Spleen (tissue), 11 donors: ENCODE data around the gene MAFF. TPM values are rescaled to one million over a fixed set of nuclear protein-coding genes. Genes with fewer than 3 reads are reported as not detected.

Source experiments
- DNase-seq: peaks from one replicate; pipeline ENCODE4 v3.0.0-alpha.2; 2020
- H3K27ac ChIP-seq, 8 donors: fragments of 200-600 bp; sonication (generic) in 7 of 8; 1 replicate in 4 of 8; 2 replicates in 4 of 8; pipeline versions ENCODE4 v1.5.0 to v1.8.0; 2016 to 2021; ENCODE audit warnings: inconsistent platforms in 4 of 8, mild to moderate bottlenecking in 4 of 8, moderate library complexity in 1 of 8
- H3K27me3 ChIP-seq, 7 donors: fragments of 200-600 bp; sonication (generic) in 6 of 7; replicated peaks in 1 of 7; 1 replicate in 4 of 7; 2 replicates in 3 of 7; pipeline versions ENCODE4 v1.5.0 to v1.8.0; 2016 to 2021; ENCODE audit warnings: inconsistent platforms in 3 of 7, mild to moderate bottlenecking in 1 of 7
- H3K36me3 ChIP-seq, 6 donors: fragments of 200-600 bp; sonication (generic) in 5 of 6; 1 replicate in 4 of 6; 2 replicates in 2 of 6; pipeline versions ENCODE4 v1.5.0 to v1.8.0; 2016 to 2021; ENCODE audit warnings: inconsistent platforms in 2 of 6
- H3K4me1 ChIP-seq, 6 donors: fragments of 200-600 bp; sonication (generic) in 5 of 6; 1 replicate in 3 of 6; 2 replicates in 3 of 6; pipeline versions ENCODE4 v1.5.0 to v1.8.0; 2016 to 2021; ENCODE audit warnings: inconsistent platforms in 3 of 6
- H3K4me3 ChIP-seq, 8 donors: fragments of 200-600 bp; sonication (generic) in 7 of 8; 1 replicate in 4 of 8; 2 replicates in 4 of 8; pipeline versions ENCODE4 v1.5.0 to v1.8.0; 2016 to 2021; ENCODE audit warnings: inconsistent platforms in 4 of 8, mild to moderate bottlenecking in 4 of 8, moderate library complexity in 2 of 8
- H3K9me3 ChIP-seq, 8 donors: fragments of 200-600 bp; sonication (generic) in 7 of 8; 1 replicate in 4 of 8; 2 replicates in 4 of 8; pipeline versions ENCODE4 v1.5.0 to v1.8.0; 2016 to 2021; ENCODE audit warnings: inconsistent platforms in 4 of 8
- POLR2A ChIP-seq, 3 donors: fragments of 450-650 bp; IDR thresholded peaks; one replicate each; pipeline ENCODE4 v1.5.1; 2017; ENCODE audit warnings: antibody characterized with exemption in 3 of 3, mild to moderate bottlenecking in 1 of 3
- POLR2AphosphoS5 ChIP-seq, 3 donors: sonication (generic); formaldehyde crosslinking; IDR thresholded peaks; one replicate each; pipeline ENCODE4 v1.5.1; 2017; ENCODE audit warnings: antibody characterized with exemption in 3 of 3
- WGBS, 5 donors: extraction: QIAGEN DNeasy Blood & Tissue Kit in 3 of 5; methylation state at CpG; one replicate each; pipeline versions ENCODE4 v1.1.5 to v1.1.7; 2013 to 2018; 5-methylcytosine and 5-hydroxymethylcytosine counted together
- intact Hi-C: fragments of 100-400 bp; cut with DNase I; formaldehyde crosslinking; loops from one replicate; pipeline ENCODE4 v1.15.0; 2023; ENCODE audit warnings: low total_unique reads
- polyA plus RNA-seq, 3 donors: library from polyadenylated mRNA; stranded (reverse); fragments of 200-250 nt; gene quantifications; one replicate each; pipeline ENCODE4 v1.2.1, GENCODE V29; 2013
- total RNA-seq, 7 donors: library from RNA; depleted of rRNA in 3 of 7; stranded (reverse); fragments of >200 nt in 3 of 7; fragmentation: NEBNext Ultra II Directional in 4 of 7; extraction: Animal tissue kit (Norgen Biotek cat#: 25700) in 4 of 7; gene quantifications; one replicate each; pipeline versions ENCODE4 v1.1.0 to v1.2.1, GENCODE V29; 2016 to 2021
- TF ChIP-seq, protein P1 (sequence below), 11 experiments: fragments of 200-600 bp in 7 of 11; fragments of 450-650 bp in 4 of 11; sonication (generic) in 4 of 11; IDR thresholded peaks in 8 of 11; conservative IDR thresholded peaks in 3 of 11; 1 replicate in 7 of 11; 2 replicates in 4 of 11; pipeline versions ENCODE4 v1.4.0 to v1.8.0; 2016 to 2021; ENCODE audit warnings: antibody characterized with exemption in 11 of 11, inconsistent platforms in 4 of 11, mild to moderate bottlenecking in 1 of 11
- donor health status: healthy with polysubstance abuse.
- donor health status: DM: no; HTN: no; CAD: no; lungs with moderate emphysema.
- donor health status: DM: no; HTN: no; CAD: no.
- donor health status: Bipolar disorder and iron deficiency.
- donor health status: healthy.
- donor health status: DM: no; HTN: no; CAD: no.
- donor health status: DM: yes; HTN: yes; CAD: no.

The MAFF gene
- total and polyA plus RNA-seq, 10 donors: 2.1 to 32.4 (median 8.6) TPM

DNA sequence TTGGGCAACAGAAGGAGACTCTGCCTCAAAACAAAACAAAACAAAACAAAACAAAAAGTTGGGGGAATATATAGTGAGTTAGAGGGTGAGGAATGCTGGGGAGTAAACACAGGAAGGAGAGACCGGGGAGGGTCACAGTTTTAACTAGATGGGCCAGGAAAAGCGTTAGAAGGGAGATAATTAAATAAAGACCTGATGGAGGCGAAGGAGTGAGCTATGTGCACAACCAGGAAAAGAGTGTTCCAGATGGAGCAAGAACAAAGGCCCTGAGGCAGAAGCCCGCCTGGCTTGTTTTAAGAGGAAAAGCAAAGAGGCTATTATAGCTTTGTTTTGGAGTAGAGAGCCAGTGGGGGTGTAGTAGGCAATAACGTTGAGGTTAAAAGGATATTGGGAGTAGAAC is 15.4 kb upstream of the MAFF start:
- Histone ChIP-seq H3K4me1 (peaks cover 0 to 20% (median 10%) of the 10 kb centered on the region in 6 donors), H3K36me3 (no peaks in the 10 kb centered on the region), H3K4me3 (no peak overlapping the region), H3K27me3 (no peaks in the 10 kb centered on the region), H3K27ac (peak overlapping the region in 1 of 8 donors; percentile 36), H3K9me3 (no peaks in the 10 kb centered on the region)
- no peak for DNase-seq
- intact Hi-C loops: no loop called here
- TF ChIP-seq, protein P1, sequence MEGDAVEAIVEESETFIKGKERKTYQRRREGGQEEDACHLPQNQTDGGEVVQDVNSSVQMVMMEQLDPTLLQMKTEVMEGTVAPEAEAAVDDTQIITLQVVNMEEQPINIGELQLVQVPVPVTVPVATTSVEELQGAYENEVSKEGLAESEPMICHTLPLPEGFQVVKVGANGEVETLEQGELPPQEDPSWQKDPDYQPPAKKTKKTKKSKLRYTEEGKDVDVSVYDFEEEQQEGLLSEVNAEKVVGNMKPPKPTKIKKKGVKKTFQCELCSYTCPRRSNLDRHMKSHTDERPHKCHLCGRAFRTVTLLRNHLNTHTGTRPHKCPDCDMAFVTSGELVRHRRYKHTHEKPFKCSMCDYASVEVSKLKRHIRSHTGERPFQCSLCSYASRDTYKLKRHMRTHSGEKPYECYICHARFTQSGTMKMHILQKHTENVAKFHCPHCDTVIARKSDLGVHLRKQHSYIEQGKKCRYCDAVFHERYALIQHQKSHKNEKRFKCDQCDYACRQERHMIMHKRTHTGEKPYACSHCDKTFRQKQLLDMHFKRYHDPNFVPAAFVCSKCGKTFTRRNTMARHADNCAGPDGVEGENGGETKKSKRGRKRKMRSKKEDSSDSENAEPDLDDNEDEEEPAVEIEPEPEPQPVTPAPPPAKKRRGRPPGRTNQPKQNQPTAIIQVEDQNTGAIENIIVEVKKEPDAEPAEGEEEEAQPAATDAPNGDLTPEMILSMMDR (IDR thresholded peaks at IDR 0.05 in 8 of 11, conservative IDR thresholded peaks at IDR 0.05 in 3 of 11): no peak
- TF ChIP-seq POLR2AphosphoS5 (IDR thresholded peaks at IDR 0.05) (no peak), POLR2A (IDR thresholded peaks at IDR 0.05) (no peak)
- 56 to 70% (median 66%) methylated on average over 5 of the region's 5 CpGs for WGBS, 5 donors

DNA sequence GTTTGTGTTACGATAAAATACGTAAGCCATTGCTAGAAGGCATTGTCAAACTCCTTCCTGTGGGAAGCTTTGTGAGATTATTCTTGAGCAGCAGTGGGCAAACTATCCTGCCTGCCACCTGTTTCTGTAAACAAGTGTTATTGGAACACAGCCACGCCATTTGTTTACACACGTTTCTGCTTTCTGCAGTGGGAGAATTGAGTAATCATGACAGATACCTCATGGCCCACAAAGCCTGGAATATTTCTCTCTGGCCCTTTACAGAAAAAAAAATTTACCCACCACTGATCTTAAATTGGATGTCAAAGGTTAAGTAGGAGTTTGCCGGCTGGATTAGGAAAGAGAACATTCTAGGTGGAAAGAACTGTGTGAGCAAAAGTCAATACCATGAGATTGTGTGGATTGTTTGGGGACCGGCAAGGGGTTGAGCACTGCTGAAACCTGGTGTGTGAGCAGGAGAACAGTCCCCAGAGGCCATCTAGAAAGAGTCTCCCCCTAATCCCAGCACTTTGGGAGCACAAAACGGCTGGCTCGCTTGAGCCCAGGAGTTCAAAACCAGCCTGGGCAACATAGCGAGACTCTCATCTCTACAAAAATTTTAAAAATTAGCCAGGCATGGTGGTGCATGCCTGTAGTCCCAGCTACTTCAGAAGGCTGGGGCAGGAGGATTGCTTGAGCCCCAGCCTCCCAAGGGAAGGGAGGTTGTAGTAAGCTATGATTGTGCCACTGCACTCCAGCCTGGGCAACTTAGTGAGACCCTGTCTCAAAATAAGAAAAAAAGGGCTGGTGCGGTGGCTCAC is 14.2 kb upstream of the MAFF start:
- H3K27me3 ChIP-seq: no peaks in the 10 kb centered on the region
- TF ChIP-seq POLR2A (IDR thresholded peaks at IDR 0.05): no peak
- TF ChIP-seq, protein P1 (IDR thresholded peaks at IDR 0.05 in 8 of 11, conservative IDR thresholded peaks at IDR 0.05 in 3 of 11): no peak
- no peak for TF ChIP-seq POLR2AphosphoS5 (IDR thresholded peaks at IDR 0.05)
- intact Hi-C loops: no loop called here
- H3K36me3 ChIP-seq: no peaks in the 10 kb centered on the region
- no peaks in the 10 kb centered on the region for H3K9me3 ChIP-seq
- H3K4me3 ChIP-seq: no peak overlapping the region
- H3K27ac ChIP-seq: no peak overlapping the region
- peaks cover 0 to 19% (median 4%) of the 10 kb centered on the region in 6 donors for H3K4me1 ChIP-seq
- no peak for DNase-seq
- 71 to 84% (median 77%) methylated on average over 10 of the region's 10 CpGs for WGBS, 5 donors

DNA sequence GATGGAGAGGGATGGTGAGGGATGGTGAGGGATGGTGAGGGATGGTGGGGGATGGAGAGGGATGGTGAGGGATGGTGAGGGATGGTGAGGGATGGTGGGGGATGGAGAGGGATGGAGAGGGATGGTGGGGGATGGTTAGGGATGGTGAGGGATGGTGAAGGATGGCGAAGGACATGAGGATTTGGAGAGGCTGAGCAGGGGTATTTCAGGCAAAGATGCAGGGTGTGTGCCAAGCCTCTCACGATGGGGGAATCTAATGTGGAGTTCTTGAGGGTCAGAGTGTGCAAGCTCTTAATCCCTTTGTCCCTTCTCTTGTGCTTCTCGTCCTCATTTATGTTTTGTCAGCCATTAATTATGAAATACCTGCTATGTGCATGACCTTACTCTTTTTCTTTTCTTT is 12.7 kb upstream of the MAFF start:
- Histone ChIP-seq H3K9me3 (no peaks in the 10 kb centered on the region), H3K27ac (no peak overlapping the region), H3K4me1 (peaks cover 0 to 29% (median 6%) of the 10 kb centered on the region in 6 donors), H3K36me3 (no peaks in the 10 kb centered on the region), H3K27me3 (no peaks in the 10 kb centered on the region), H3K4me3 (no peak overlapping the region)
- no peak for DNase-seq
- TF ChIP-seq POLR2AphosphoS5 (IDR thresholded peaks at IDR 0.05) (no peak), POLR2A (IDR thresholded peaks at IDR 0.05) (no peak)
- TF ChIP-seq, protein P1 (IDR thresholded peaks at IDR 0.05 in 8 of 11, conservative IDR thresholded peaks at IDR 0.05 in 3 of 11): no peak
- 77 to 91% (median 80%) methylated on average over 3 of the region's 3 CpGs for WGBS, 5 donors
- intact Hi-C loops: no loop called here

DNA sequence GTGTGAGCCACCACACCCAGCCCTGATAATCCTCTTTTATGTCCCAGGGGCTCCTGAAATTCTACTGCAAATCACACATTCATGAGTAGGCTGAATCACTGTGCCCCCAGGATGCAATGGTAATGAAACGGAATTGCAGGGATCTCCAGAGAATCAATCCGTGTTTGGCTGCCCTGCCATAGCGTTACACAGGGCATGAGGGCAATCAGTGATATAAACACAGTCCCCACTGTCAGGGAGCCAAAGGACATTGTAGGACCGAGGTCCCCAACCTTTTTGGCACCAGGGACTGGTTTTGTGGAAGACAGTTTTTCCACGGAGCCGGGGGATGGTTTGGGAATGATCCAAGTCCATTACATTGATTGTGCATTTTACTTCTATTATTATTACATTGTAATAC is 11.2 kb upstream of the MAFF start:
- Histone ChIP-seq H3K36me3 (no peaks in the 10 kb centered on the region), H3K27ac (no peak overlapping the region), H3K9me3 (no peaks in the 10 kb centered on the region), H3K4me1 (peaks cover 0 to 39% (median 13%) of the 10 kb centered on the region in 6 donors), H3K4me3 (no peak overlapping the region), H3K27me3 (no peaks in the 10 kb centered on the region)
- no peak for DNase-seq
- WGBS, 5 donors: 78 to 86% (median 85%) methylated on average over 6 of the region's 6 CpGs
- intact Hi-C loops: no loop called here
- no peak for TF ChIP-seq POLR2AphosphoS5 (IDR thresholded peaks at IDR 0.05)
- TF ChIP-seq, protein P1 (IDR thresholded peaks at IDR 0.05 in 8 of 11, conservative IDR thresholded peaks at IDR 0.05 in 3 of 11): no peak
